Measurements from ENCODE around the gene PPDPF. TPM values are rescaled to one million over a fixed set of nuclear protein-coding genes. Genes with fewer than 3 reads are reported as not detected.

PPDPF gene
- total and polyA plus RNA-seq, 3 experiments from 2014 or later = 137 to 218 (median 207) TPM

DNA sequence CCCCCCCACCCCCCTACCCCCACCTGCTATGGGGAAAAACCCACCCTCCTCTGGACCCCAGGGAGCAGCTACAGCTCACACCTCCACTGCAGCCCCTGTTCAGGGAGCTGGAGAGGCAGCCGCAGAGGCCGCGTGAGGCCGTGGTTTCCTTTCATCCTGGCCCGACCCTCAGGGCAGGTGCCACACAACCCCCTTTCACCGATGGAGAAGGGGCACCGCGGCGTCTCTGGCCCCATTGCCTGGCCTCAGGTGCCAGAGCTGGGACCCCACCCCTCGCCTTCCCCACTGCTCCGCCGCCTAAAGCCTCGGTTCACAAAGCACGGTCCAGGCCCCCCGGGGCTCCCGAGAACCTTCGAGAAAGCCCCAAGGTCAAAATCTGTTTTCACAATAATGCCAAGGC is 36.3 kb upstream of the PPDPF start:
- H3K4me1 ChIP-seq (ENCODE audit: insufficient read depth, low read length) = no peaks in the 10 kb centered on the region
- H3K36me3 ChIP-seq (ENCODE audit: insufficient read depth, low read length) = no peaks in the 10 kb centered on the region
- H3K27ac ChIP-seq (ENCODE audit: low read depth, low read length) = no peak overlapping the region
- H3K9me3 ChIP-seq (ENCODE audit: low read length) = no peaks in the 10 kb centered on the region
- H3K36me3 Mint-ChIP-seq = no peaks in the 10 kb centered on the region
- H3K27ac Mint-ChIP-seq = peak overlapping the region in 1 of 8 donors; percentile 66
- H3K9me3 Mint-ChIP-seq = no peaks in the 10 kb centered on the region
- POLR2A ChIA-PET = no interaction called here
- no peak overlapping the region for H3K4me3 ChIP-seq (ENCODE audit: low read length)
- H3K27me3 ChIP-seq (ENCODE audit: insufficient read depth, low read length, poor library complexity, severe bottlenecking) = no peaks in the 10 kb centered on the region
- CTCF ChIA-PET = no interaction called here
- H3K4me1 Mint-ChIP-seq = peaks cover 0 to 3% (median 0%) of the 10 kb centered on the region in 3 donors
- H3K4me3 Mint-ChIP-seq = no peak overlapping the region
- no peak for DNase-seq
- H3K27me3 Mint-ChIP-seq = peaks cover 23 to 33% of the 10 kb centered on the region in 2 donors

DNA sequence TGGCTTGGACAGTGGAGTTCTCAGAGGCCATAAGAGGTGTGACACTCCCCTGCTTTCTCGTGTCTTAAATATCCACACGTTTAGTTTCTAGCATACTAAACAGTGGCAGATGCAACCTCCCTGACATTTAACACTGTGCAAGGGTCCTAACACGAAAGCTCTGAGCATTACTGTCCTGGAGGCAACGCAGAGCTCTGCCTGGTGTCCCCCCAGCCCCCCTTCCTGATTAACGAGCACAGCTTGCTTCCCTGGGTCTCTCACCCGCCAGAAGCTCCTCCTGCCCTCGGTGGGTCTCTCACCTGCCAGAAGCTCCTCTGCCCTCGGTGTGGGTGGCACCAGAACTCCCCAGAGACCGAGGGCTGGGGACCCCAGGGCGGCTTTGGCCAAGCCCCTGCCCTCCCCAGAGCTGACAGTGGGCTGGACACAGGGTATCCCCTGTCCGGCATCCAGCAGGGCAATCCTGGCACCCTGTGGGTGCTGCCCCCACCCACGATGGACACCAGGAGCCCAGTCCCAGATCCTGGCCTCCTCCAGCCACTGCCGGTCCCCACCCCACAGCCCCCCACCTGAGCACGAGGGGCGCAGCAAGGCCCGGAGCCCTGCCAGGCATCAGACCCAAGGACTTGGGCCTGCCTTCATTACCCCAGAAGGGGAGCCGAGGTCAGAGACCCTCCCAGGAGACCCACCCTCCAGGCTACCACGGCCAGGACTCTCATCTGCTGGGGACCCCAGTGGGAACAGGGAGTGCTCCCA is 35.7 kb upstream of the PPDPF start:
- Histone ChIP-seq H3K9me3 (ENCODE audit: low read length) (no peaks in the 10 kb centered on the region), H3K27ac (ENCODE audit: low read depth, low read length) (no peak overlapping the region), H3K4me1 (ENCODE audit: insufficient read depth, low read length) (no peaks in the 10 kb centered on the region), H3K27me3 (ENCODE audit: insufficient read depth, low read length, poor library complexity, severe bottlenecking) (no peaks in the 10 kb centered on the region), H3K4me3 (ENCODE audit: low read length) (no peak overlapping the region), H3K36me3 (ENCODE audit: insufficient read depth, low read length) (no peaks in the 10 kb centered on the region)
- ChIA-PET POLR2A (no interaction called here), CTCF (no interaction called here)
- Mint-ChIP-seq H3K36me3 (no peaks in the 10 kb centered on the region), H3K27me3 (peaks cover 21 to 29% of the 10 kb centered on the region in 2 donors), H3K4me1 (peaks cover 0 to 3% (median 0%) of the 10 kb centered on the region in 3 donors), H3K4me3 (no peak overlapping the region), H3K9me3 (no peaks in the 10 kb centered on the region), H3K27ac (peak overlapping the region in 1 of 8 donors; percentile 66)
- DNase-seq = no peak

DNA sequence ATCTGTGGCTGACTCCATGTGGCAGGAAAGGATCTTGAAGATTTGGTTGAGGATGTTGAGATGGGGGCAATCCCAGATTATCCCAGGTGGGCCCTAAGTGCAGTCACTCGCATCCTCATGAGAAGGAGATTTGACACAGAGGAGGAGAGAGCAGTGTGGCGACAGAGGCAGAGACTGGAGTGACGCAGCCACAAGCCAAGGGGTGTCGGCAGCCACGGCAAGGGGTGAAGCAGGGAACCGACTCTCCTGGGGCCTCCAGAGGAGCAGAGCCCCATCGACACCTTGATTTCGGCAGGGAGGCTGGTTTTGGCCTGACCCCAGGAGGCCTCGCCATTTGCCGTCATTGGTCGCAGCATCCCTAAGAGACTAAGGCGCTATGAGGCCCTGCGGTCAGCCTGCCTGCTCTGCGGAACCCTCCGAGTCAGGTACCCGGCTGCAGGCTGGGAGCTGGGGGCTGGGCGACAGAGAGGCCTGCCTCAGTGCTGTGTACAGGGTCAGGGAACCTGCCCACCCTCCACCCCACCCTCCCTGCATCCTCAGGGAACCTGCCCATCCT is 34.2 kb upstream of the PPDPF start:
- no peaks in the 10 kb centered on the region for H3K4me1 ChIP-seq (ENCODE audit: insufficient read depth, low read length)
- no peak overlapping the region for H3K27ac ChIP-seq (ENCODE audit: low read depth, low read length)
- H3K36me3 ChIP-seq (ENCODE audit: insufficient read depth, low read length) = no peaks in the 10 kb centered on the region
- POLR2A ChIA-PET = no interaction called here
- H3K9me3 Mint-ChIP-seq = no peaks in the 10 kb centered on the region
- CTCF ChIA-PET = no interaction called here
- no peaks in the 10 kb centered on the region for H3K9me3 ChIP-seq (ENCODE audit: low read length)
- H3K27me3 Mint-ChIP-seq = peaks cover 17 to 22% of the 10 kb centered on the region in 2 donors
- peaks cover 0 to 3% (median 0%) of the 10 kb centered on the region in 3 donors for H3K4me1 Mint-ChIP-seq
- no peak overlapping the region for H3K27ac Mint-ChIP-seq
- no peak for DNase-seq
- H3K36me3 Mint-ChIP-seq = no peaks in the 10 kb centered on the region
- H3K4me3 ChIP-seq (ENCODE audit: low read length) = no peak overlapping the region
- H3K4me3 Mint-ChIP-seq = no peak overlapping the region
- peaks cover 3% of the 10 kb centered on the region for H3K27me3 ChIP-seq (ENCODE audit: insufficient read depth, low read length, poor library complexity, severe bottlenecking)

DNA sequence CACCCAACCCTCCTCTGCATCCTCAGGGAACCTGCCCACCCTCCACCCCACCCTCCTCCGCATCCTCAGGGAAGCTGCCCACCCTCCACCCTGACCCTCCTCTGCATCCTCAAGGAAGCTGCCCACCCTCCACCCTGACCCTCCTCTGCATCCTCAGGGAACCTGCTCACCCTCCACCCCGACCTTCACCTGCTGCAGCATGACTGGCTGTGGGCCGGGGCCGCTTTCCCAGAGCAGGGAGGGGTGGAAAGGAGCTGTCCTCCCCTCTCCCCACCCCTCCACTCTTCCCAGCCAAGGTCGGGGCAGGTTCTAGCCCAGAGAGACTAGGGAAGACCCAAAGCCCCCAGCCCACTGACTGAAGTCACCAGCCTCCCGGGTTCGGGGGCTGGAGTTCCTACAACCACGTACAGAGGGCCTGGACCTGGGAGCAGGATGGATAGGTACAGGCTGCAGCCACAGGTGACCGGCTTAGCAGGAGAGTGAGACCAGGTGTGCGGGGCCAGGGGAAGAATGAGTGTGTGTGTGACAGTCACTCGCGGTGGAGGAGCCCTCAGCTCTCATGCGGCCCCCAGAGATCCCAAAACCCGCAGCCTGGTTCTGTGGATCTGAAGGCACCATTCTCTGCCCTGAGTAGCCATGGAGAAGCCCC is 33.3 kb upstream of the PPDPF start:
- H3K9me3 ChIP-seq (ENCODE audit: low read length) = no peaks in the 10 kb centered on the region
- Mint-ChIP-seq H3K36me3 (no peaks in the 10 kb centered on the region), H3K27me3 (peaks cover 16 to 17% of the 10 kb centered on the region in 2 donors), H3K4me3 (peak overlapping the region in 1 of 7 donors; percentile 23), H3K9me3 (no peaks in the 10 kb centered on the region), H3K4me1 (peaks cover 0 to 3% (median 0%) of the 10 kb centered on the region in 3 donors), H3K27ac (no peak overlapping the region)
- CTCF ChIA-PET = no interaction called here
- POLR2A ChIA-PET = no interaction called here
- no peaks in the 10 kb centered on the region for H3K36me3 ChIP-seq (ENCODE audit: insufficient read depth, low read length)
- H3K4me1 ChIP-seq (ENCODE audit: insufficient read depth, low read length) = no peaks in the 10 kb centered on the region
- no peak overlapping the region for H3K27ac ChIP-seq (ENCODE audit: low read depth, low read length)
- H3K27me3 ChIP-seq (ENCODE audit: insufficient read depth, low read length, poor library complexity, severe bottlenecking) = peaks cover 6% of the 10 kb centered on the region
- no peak for DNase-seq
- H3K4me3 ChIP-seq (ENCODE audit: low read length) = no peak overlapping the region

DNA sequence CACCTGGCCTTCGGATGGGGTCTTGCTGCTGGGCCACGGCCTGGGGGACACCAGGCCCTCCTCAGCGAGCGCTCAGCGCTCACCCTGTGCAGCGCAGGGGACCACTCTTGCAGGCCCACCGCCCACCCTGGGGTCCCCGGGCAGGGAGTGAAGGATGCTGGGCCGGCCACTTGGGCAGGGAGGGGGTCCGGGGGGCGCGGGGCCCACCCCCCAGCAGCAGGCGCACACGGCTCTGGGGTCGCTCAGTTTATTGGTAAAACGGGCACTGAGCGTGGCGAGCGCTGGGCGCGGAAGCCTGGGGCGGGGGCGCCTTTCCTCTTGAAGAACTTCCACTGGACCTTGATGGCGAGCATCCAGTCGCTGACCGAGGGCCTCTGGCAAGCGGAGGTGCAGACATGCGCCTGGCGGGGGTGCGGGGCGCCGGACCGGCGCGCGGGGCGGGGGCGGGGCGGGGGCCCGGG is 32.8 kb upstream of the PPDPF start:
- POLR2A ChIA-PET = no interaction called here
- Mint-ChIP-seq H3K36me3 (no peaks in the 10 kb centered on the region), H3K4me3 (no peak overlapping the region), H3K27me3 (peaks cover 12 to 15% of the 10 kb centered on the region in 2 donors), H3K27ac (no peak overlapping the region), H3K4me1 (peaks cover 0 to 3% (median 0%) of the 10 kb centered on the region in 3 donors), H3K9me3 (no peaks in the 10 kb centered on the region)
- CTCF ChIA-PET = no interaction called here
- no peaks in the 10 kb centered on the region for H3K4me1 ChIP-seq (ENCODE audit: insufficient read depth, low read length)
- no peaks in the 10 kb centered on the region for H3K9me3 ChIP-seq (ENCODE audit: low read length)
- no peak for DNase-seq
- H3K27ac ChIP-seq (ENCODE audit: low read depth, low read length) = no peak overlapping the region
- H3K27me3 ChIP-seq (ENCODE audit: insufficient read depth, low read length, poor library complexity, severe bottlenecking) = peaks cover 6% of the 10 kb centered on the region
- H3K4me3 ChIP-seq (ENCODE audit: low read length) = no peak overlapping the region
- H3K36me3 ChIP-seq (ENCODE audit: insufficient read depth, low read length) = no peaks in the 10 kb centered on the region

DNA sequence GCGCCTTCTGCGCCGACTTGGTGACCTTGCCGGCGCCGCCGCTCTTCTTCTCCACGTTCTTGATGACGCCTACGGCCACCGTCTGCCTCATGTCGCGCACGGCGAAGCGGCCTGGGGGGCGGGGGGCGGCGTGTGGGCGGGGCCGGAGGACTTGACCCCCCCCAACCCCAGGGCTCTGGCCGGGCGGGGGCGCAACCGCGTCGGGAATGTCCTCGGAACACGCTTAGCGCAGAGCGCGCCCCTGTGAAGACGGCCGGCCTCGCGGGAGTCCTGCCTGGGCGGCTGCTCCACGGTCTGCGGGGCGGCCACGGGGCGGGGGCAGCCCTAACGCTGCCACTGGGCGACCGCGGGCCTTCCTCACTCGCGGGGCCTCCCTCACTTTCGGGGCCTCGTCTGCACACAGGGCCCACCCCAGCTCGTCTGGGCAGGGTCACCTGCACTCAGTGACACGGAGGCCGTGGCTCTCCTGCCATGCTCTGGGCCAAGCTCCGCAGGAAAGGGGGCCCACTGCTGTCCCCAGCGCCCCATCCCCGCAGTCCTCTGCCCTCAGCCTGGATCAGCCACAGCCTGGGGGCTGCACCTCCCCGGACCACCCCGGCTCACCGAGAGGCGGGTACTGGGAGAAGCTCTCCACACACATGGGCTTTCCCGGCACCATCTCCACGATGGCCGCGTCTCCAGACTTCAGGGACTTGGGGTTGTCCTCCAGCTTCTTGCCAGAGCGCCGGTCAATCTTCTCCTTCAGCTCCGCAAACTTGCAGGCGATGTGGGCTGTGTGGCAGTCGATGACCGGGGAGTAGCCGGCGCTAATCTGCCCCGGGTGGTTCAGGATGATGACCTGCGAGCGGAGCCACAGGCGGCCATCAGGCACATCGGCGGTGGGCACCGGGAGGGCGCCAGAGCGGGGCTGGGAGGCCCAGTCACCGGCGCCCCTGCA is 32.0 kb upstream of the PPDPF start:
- no peaks in the 10 kb centered on the region for H3K9me3 ChIP-seq (ENCODE audit: low read length)
- no peaks in the 10 kb centered on the region for H3K4me1 ChIP-seq (ENCODE audit: insufficient read depth, low read length)
- CTCF ChIA-PET = no interaction called here
- no peaks in the 10 kb centered on the region for H3K4me1 Mint-ChIP-seq
- H3K36me3 ChIP-seq (ENCODE audit: insufficient read depth, low read length) = no peaks in the 10 kb centered on the region
- H3K9me3 Mint-ChIP-seq = no peaks in the 10 kb centered on the region
- DNase-seq = no peak
- H3K4me3 Mint-ChIP-seq = no peak overlapping the region
- H3K27me3 ChIP-seq (ENCODE audit: insufficient read depth, low read length, poor library complexity, severe bottlenecking) = peaks cover 6% of the 10 kb centered on the region
- no peak overlapping the region for H3K27ac ChIP-seq (ENCODE audit: low read depth, low read length)
- no peak overlapping the region for H3K27ac Mint-ChIP-seq
- POLR2A ChIA-PET = no interaction called here
- peaks cover 9 to 12% of the 10 kb centered on the region in 2 donors for H3K27me3 Mint-ChIP-seq
- H3K4me3 ChIP-seq (ENCODE audit: low read length) = no peak overlapping the region
- H3K36me3 Mint-ChIP-seq = no peaks in the 10 kb centered on the region

DNA sequence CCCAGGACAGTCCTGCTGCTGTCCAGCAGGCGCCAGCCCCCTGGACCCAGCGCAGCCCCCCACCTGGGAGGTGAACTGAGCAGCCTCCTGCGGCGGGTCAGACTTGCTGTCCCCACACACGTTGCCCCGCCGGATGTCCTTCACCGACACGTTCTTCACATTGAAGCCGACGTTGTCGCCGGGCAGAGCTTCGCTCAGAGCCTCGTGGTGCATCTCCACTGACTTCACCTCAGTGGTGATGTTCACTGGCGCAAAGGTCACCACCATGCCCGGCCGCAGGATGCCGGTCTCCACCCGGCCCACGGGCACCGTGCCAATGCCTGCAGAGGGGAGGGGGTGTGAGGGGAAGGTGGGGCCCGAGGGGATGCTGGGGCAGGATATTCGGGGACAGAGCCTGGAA is 30.1 kb upstream of the PPDPF start:
- Histone ChIP-seq H3K36me3 (ENCODE audit: insufficient read depth, low read length) (no peaks in the 10 kb centered on the region), H3K4me1 (ENCODE audit: insufficient read depth, low read length) (no peaks in the 10 kb centered on the region), H3K27ac (ENCODE audit: low read depth, low read length) (no peak overlapping the region), H3K4me3 (ENCODE audit: low read length) (no peak overlapping the region), H3K9me3 (ENCODE audit: low read length) (no peaks in the 10 kb centered on the region), H3K27me3 (ENCODE audit: insufficient read depth, low read length, poor library complexity, severe bottlenecking) (peaks cover 6% of the 10 kb centered on the region)
- ChIA-PET CTCF (no interaction called here), POLR2A (no interaction called here)
- no peak for DNase-seq
- H3K27me3 Mint-ChIP-seq = peaks cover 5 to 12% of the 10 kb centered on the region in 2 donors
- H3K4me1 Mint-ChIP-seq = no peaks in the 10 kb centered on the region
- no peak overlapping the region for H3K27ac Mint-ChIP-seq
- H3K9me3 Mint-ChIP-seq = no peaks in the 10 kb centered on the region
- no peaks in the 10 kb centered on the region for H3K36me3 Mint-ChIP-seq
- no peak overlapping the region for H3K4me3 Mint-ChIP-seq

Data from CD8-positive, alpha-beta memory T cell (primary cell).